HepG2 (cell line): ENCODE data around the gene THRB. TPM values are rescaled to one million over a fixed set of nuclear protein-coding genes. Genes with fewer than 3 reads are reported as not detected.
A peak's percentile ranks its signal among the peaks of the same experiment; 100 is the strongest.

Experiments used
- AHR ChIP-seq: IDR thresholded peaks from 2 replicates; pipeline ENCODE4 v1.6.1; 2018; ENCODE audit warnings: missing genetic modification reagents, missing compliant biosample characterization
- CC2D1A ChIP-seq: sonication (generic); formaldehyde crosslinking; IDR thresholded peaks from 2 replicates; pipeline ENCODE4 v1.8.1; 2023; ENCODE audit warnings: mild to moderate bottlenecking, missing genetic modification reagents
- ELF3 ChIP-seq: IDR thresholded peaks from 2 replicates; pipeline ENCODE4 v1.6.1; 2016; ENCODE audit warnings: missing genetic modification reagents, missing compliant biosample characterization
- FOXO1 ChIP-seq: sonication (generic); formaldehyde crosslinking; IDR thresholded peaks from 2 replicates; pipeline ENCODE4 v1.4.0; 2020; ENCODE audit warnings: missing genetic modification reagents
- HCFC1 ChIP-seq: fragments of 150-350 bp; IDR thresholded peaks from 2 replicates; pipeline ENCODE4 v1.6.1; 2014; ENCODE audit warnings: low read depth, low read length
- HNRNPH1 ChIP-seq: fragments of 200-400 bp; formaldehyde crosslinking; optimal IDR thresholded peaks from 2 replicates; pipeline ENCODE3; 2017; ENCODE audit warnings: mild to moderate bottlenecking, low read depth, low read length
- NRL ChIP-seq: sonication (generic); formaldehyde crosslinking; IDR thresholded peaks from 2 replicates; pipeline ENCODE4 v1.5.0; 2020; ENCODE audit warnings: missing genetic modification reagents, mild to moderate bottlenecking, moderate library complexity, borderline replicate concordance
- PRMT3 ChIP-seq: sonication (generic); formaldehyde crosslinking; IDR thresholded peaks from 2 replicates; pipeline ENCODE4 v1.8.1; 2022; ENCODE audit warnings: low read depth, mild to moderate bottlenecking, moderate library complexity, missing genetic modification reagents, borderline replicate concordance
- REXO4 ChIP-seq: sonication (generic); formaldehyde crosslinking; IDR thresholded peaks from 2 replicates; pipeline ENCODE4 v1.8.0; 2022; ENCODE audit warnings: missing genetic modification reagents, mild to moderate bottlenecking, borderline replicate concordance
- RFX1 ChIP-seq: fragments of 450-650 bp; IDR thresholded peaks from 2 replicates; pipeline ENCODE4 v1.6.1; 2017
- RFXAP ChIP-seq: sonication (generic); formaldehyde crosslinking; IDR thresholded peaks from 2 replicates; pipeline ENCODE4 v1.4.0; 2020; ENCODE audit warnings: missing genetic modification reagents, borderline replicate concordance
- TCF7 ChIP-seq: sonication (generic); IDR thresholded peaks from 2 replicates; pipeline ENCODE4 v1.6.1; 2016; ENCODE audit warnings: antibody characterized with exemption, low read depth
- XBP1 ChIP-seq: sonication (generic); formaldehyde crosslinking; IDR thresholded peaks from 2 replicates; pipeline ENCODE4 v1.5.0; 2020; ENCODE audit warnings: missing genetic modification reagents
- ZFP36L1 ChIP-seq: sonication (generic); formaldehyde crosslinking; IDR thresholded peaks from 2 replicates; pipeline ENCODE4 v1.8.0; 2022; ENCODE audit warnings: mild to moderate bottlenecking, missing genetic modification reagents, moderate library complexity
- ZIK1 ChIP-seq: sonication (generic); formaldehyde crosslinking; IDR thresholded peaks from 2 replicates; pipeline ENCODE4 v1.5.0; 2020; ENCODE audit warnings: mild to moderate bottlenecking, low read depth, missing genetic modification reagents, borderline replicate concordance
- ZNF143 ChIP-seq: sonication (generic); formaldehyde crosslinking; IDR thresholded peaks from 2 replicates; pipeline ENCODE4 v1.4.0; 2020; ENCODE audit warnings: missing genetic modification reagents
- ZNF264 ChIP-seq: sonication (generic); formaldehyde crosslinking; IDR thresholded peaks from 2 replicates; pipeline ENCODE4 v1.4.0; 2020; ENCODE audit warnings: missing genetic modification reagents
- ZNF331 ChIP-seq: sonication (generic); formaldehyde crosslinking; IDR thresholded peaks from 2 replicates; pipeline ENCODE4 v1.4.0; 2020; ENCODE audit warnings: missing genetic modification reagents
- ZNF34 ChIP-seq: sonication (generic); formaldehyde crosslinking; IDR thresholded peaks from 2 replicates; pipeline ENCODE4 v1.4.0; 2020; ENCODE audit warnings: mild to moderate bottlenecking, missing genetic modification reagents, borderline replicate concordance
- ZNF460 ChIP-seq: sonication (generic); formaldehyde crosslinking; IDR thresholded peaks from 2 replicates; pipeline ENCODE4 v1.5.1; 2020; ENCODE audit warnings: missing genetic modification reagents, mild to moderate bottlenecking, borderline replicate concordance
- ZNF567 ChIP-seq: sonication (generic); formaldehyde crosslinking; IDR thresholded peaks from 2 replicates; pipeline ENCODE4 v1.8.1; 2023; ENCODE audit warnings: mild to moderate bottlenecking, missing genetic modification reagents, borderline replicate concordance
- ZNF589 ChIP-seq: sonication (generic); formaldehyde crosslinking; conservative IDR thresholded peaks from 2 replicates; pipeline ENCODE4 v1.8.0; 2022; ENCODE audit warnings: mild to moderate bottlenecking, moderate library complexity, missing genetic modification reagents
- ZNF605 ChIP-seq: sonication (generic); formaldehyde crosslinking; IDR thresholded peaks from 2 replicates; pipeline ENCODE4 v1.8.0; 2022; ENCODE audit warnings: mild to moderate bottlenecking, missing genetic modification reagents
- ZNF614 ChIP-seq: IDR thresholded peaks from 2 replicates; pipeline ENCODE4 v1.6.1; 2018; ENCODE audit warnings: missing biosample characterization, missing genetic modification reagents, inconsistent platforms, borderline replicate concordance
- polyA plus RNA-seq, 8 experiments: library from polyadenylated mRNA; depleted of rRNA in 3 of 8; stranded (reverse) in 7 of 8; unstranded in 1 of 8; fragments of >200 nt; fragmentation: Illumina TruSeq in 4 of 8; extraction: Trizol in 4 of 8; gene quantifications; 2 replicates each; pipeline versions ENCODE4 v1.2.1 to v1.2.3, GENCODE V29; 2011 to 2016; ENCODE audit warnings: low read depth in 4 of 8, missing spikeins in 1 of 8, mixed read lengths in 1 of 8; ENCODE audit not compliant: insufficient read depth in 1 of 8
- total RNA-seq, 5 experiments: library from RNA; depleted of rRNA; stranded (reverse); fragments of >200 nt; fragmentation: Illumina TruSeq; extraction: Trizol; gene quantifications; 2 replicates each; pipeline ENCODE4 v1.2.3, GENCODE V29; 2016; ENCODE audit warnings: low read depth in 1 of 5
- TF ChIP-seq, protein P1 (sequence below), 2 experiments: IDR thresholded peaks; 2 replicates each; pipeline ENCODE4 v1.6.1; 2011 to 2012; ENCODE audit warnings: low read length in 2 of 2, borderline replicate concordance in 1 of 2, low read depth in 1 of 2, mild to moderate bottlenecking in 1 of 2, moderate library complexity in 1 of 2
- TF ChIP-seq, protein P2 (sequence below): IDR thresholded peaks from 2 replicates; pipeline ENCODE4 v1.6.1; 2018; ENCODE audit warnings: missing genetic modification reagents, mild to moderate bottlenecking, missing compliant biosample characterization
- TF ChIP-seq, protein P3 (sequence below): sonication (generic); formaldehyde crosslinking; IDR thresholded peaks from 2 replicates; pipeline ENCODE4 v1.4.0; 2020; ENCODE audit warnings: mild to moderate bottlenecking, low read depth, missing genetic modification reagents

Gene THRB
- total and polyA plus RNA-seq, 2 of the 13 experiments (the other 11 are each of a cell fraction or from before 2014, with no cell fraction given) = 4.7 to 22.7 TPM

DNA sequence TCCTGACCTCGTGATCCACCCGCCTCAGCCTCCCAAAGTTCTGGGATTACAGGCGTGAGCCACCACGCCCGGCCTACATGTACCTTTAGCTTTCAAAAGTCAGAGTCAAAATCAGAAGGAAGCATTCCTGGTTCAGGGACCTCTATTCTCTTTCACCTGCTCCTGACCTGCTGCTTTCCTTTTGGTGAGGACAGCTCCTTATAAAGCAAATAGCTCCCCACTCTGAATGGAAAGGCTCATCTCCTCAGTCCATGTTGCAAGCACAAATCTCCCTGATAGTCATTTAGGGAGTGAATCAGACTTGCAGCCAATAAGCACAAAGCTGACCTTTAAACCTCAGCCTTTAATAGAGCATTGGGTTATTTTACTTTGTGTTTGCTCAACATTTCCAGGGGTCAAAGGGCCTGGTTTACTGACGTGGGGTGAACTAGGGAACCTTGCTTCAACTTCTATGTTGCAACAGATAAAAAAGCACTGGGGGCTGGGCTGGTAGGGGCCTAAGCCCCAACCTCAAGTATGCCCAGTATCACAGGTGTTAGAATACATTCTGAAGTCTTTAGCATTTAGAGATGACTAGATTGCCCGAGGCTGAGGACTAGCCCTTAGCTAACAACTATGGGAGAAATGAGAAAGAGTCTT, 43.1 kb downstream of the THRB start (continued):
- TF ChIP-seq, protein P1, sequence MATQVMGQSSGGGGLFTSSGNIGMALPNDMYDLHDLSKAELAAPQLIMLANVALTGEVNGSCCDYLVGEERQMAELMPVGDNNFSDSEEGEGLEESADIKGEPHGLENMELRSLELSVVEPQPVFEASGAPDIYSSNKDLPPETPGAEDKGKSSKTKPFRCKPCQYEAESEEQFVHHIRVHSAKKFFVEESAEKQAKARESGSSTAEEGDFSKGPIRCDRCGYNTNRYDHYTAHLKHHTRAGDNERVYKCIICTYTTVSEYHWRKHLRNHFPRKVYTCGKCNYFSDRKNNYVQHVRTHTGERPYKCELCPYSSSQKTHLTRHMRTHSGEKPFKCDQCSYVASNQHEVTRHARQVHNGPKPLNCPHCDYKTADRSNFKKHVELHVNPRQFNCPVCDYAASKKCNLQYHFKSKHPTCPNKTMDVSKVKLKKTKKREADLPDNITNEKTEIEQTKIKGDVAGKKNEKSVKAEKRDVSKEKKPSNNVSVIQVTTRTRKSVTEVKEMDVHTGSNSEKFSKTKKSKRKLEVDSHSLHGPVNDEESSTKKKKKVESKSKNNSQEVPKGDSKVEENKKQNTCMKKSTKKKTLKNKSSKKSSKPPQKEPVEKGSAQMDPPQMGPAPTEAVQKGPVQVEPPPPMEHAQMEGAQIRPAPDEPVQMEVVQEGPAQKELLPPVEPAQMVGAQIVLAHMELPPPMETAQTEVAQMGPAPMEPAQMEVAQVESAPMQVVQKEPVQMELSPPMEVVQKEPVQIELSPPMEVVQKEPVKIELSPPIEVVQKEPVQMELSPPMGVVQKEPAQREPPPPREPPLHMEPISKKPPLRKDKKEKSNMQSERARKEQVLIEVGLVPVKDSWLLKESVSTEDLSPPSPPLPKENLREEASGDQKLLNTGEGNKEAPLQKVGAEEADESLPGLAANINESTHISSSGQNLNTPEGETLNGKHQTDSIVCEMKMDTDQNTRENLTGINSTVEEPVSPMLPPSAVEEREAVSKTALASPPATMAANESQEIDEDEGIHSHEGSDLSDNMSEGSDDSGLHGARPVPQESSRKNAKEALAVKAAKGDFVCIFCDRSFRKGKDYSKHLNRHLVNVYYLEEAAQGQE (IDR thresholded peaks at IDR 0.05; ENCODE audit: borderline replicate concordance in 1 of 2, low read depth in 1 of 2, low read length in 2 of 2) = peak in 1 of 2 experiments; percentile 72; a peak in 2 of 4 replicates
- TF ChIP-seq ZNF331 (CRISPR knock-in tag) (peak; percentile 83; the same call in 1 of the 2 replicates), PRMT3 (CRISPR knock-in tag) (no peak), AHR (CRISPR knock-in tag) (no peak), ZNF143 (CRISPR knock-in tag) (no peak), HCFC1 (no peak), CC2D1A (CRISPR knock-in tag) (no peak), ZNF567 (CRISPR knock-in tag) (no peak; the same call in 1 of the 2 replicates), ZNF605 (CRISPR knock-in tag) (peak; percentile 84), ELF3 (CRISPR knock-in tag) (peak; percentile 70; the same call in 1 of the 2 replicates), HNRNPH1 (no peak), ZFP36L1 (no peak; the same call in 1 of the 2 replicates), REXO4 (CRISPR knock-in tag) (no peak), ZIK1 (no peak), ZNF264 (CRISPR knock-in tag) (peak; percentile 77; the same call in 1 of the 2 replicates), XBP1 (CRISPR knock-in tag) (peak; percentile 70; the same call in 1 of the 2 replicates), ZNF460 (CRISPR knock-in tag) (peak; percentile 96), ZNF34 (CRISPR knock-in tag) (no peak), FOXO1 (CRISPR knock-in tag) (peak; percentile 92), RFX1 (no peak), ZNF614 (peak; percentile 70), NRL (CRISPR knock-in tag) (no peak), TCF7 (peak; percentile 93), RFXAP (CRISPR knock-in tag) (peak; percentile 86), ZNF589 (CRISPR knock-in tag) (no peak)
- TF ChIP-seq, protein P2, sequence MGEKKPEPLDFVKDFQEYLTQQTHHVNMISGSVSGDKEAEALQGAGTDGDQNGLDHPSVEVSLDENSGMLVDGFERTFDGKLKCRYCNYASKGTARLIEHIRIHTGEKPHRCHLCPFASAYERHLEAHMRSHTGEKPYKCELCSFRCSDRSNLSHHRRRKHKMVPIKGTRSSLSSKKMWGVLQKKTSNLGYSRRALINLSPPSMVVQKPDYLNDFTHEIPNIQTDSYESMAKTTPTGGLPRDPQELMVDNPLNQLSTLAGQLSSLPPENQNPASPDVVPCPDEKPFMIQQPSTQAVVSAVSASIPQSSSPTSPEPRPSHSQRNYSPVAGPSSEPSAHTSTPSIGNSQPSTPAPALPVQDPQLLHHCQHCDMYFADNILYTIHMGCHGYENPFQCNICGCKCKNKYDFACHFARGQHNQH (CRISPR knock-in tag) = peak; percentile 40; the same call in 1 of the 2 replicates
- TF ChIP-seq, protein P3, sequence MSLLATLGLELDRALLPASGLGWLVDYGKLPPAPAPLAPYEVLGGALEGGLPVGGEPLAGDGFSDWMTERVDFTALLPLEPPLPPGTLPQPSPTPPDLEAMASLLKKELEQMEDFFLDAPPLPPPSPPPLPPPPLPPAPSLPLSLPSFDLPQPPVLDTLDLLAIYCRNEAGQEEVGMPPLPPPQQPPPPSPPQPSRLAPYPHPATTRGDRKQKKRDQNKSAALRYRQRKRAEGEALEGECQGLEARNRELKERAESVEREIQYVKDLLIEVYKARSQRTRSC (CRISPR knock-in tag) = no peak
